Small intestine (tissue), 7 donors: ENCODE measurements around the gene HOATZ. TPM values are rescaled to one million over a fixed set of nuclear protein-coding genes. Genes with fewer than 3 reads are reported as not detected.

Source experiments
- DNase-seq, 2 donors: peaks; one replicate each; pipeline versions ENCODE4 v3.0.0 to v3.0.0-alpha.2; 2013
- FAIRE-seq: peaks from 2 replicates; lab custom pipeline; 2012; peaks lifted over from hg19 to GRCh38; lab: Jason Lieb, UNC
- H3K27ac ChIP-seq, 3 donors: one replicate each; pipeline ENCODE4 v1.5.1; 2013; ENCODE audit warnings: low read length in 2 of 3, mild to moderate bottlenecking in 2 of 3, control low read depth in 1 of 3, inconsistent platforms in 1 of 3, low read depth in 1 of 3, moderate library complexity in 1 of 3
- H3K27me3 ChIP-seq, 3 donors: one replicate each; pipeline ENCODE4 v1.6.1; 2013; ENCODE audit warnings: low read length in 3 of 3, inconsistent platforms in 1 of 3; ENCODE audit not compliant: control insufficient read depth in 3 of 3, insufficient read depth in 3 of 3
- H3K36me3 ChIP-seq, 3 donors: one replicate each; pipeline ENCODE4 v1.6.1; 2013; ENCODE audit warnings: low read length in 3 of 3, inconsistent platforms in 1 of 3, low read depth in 1 of 3, mild to moderate bottlenecking in 1 of 3, moderate library complexity in 1 of 3; ENCODE audit not compliant: control insufficient read depth in 3 of 3, insufficient read depth in 2 of 3
- H3K4me1 ChIP-seq, 3 donors: one replicate each; pipeline ENCODE4 v1.6.1; 2013; ENCODE audit warnings: low read length in 2 of 3, inconsistent platforms in 1 of 3, low read depth in 1 of 3, mild to moderate bottlenecking in 1 of 3, moderate library complexity in 1 of 3; ENCODE audit not compliant: control insufficient read depth in 3 of 3, insufficient read depth in 2 of 3
- H3K4me3 ChIP-seq, 3 donors: one replicate each; pipeline ENCODE4 v1.5.1; 2013; ENCODE audit warnings: low read length in 3 of 3, control low read depth in 1 of 3, inconsistent platforms in 1 of 3, low read depth in 1 of 3, mild to moderate bottlenecking in 1 of 3, moderate library complexity in 1 of 3
- H3K9me3 ChIP-seq, 2 donors: one replicate each; pipeline ENCODE4 v1.6.1; 2013; ENCODE audit warnings: low read depth in 1 of 2, low read length in 1 of 2; ENCODE audit not compliant: control insufficient read depth in 2 of 2, insufficient read depth in 1 of 2
- WGBS, 3 donors: extraction: QIAGEN DNeasy Blood & Tissue Kit; methylation state at CpG; one replicate each; pipeline ENCODE4 v1.1.7; 2013; 5-methylcytosine and 5-hydroxymethylcytosine counted together
- polyA plus RNA-seq, 4 donors: library from polyadenylated mRNA; stranded (reverse) in 3 of 4; unstranded in 1 of 4; fragments of 200-250 nt in 3 of 4; fragments of 120-200 nt in 1 of 4; gene quantifications; one replicate each; pipeline versions ENCODE4 v1.2.1 to v1.2.3, GENCODE V29; 2013
- donor health status: healthy with polysubstance abuse.
- donor health status: control.
- donor health status: control.
- donor health status: Bipolar disorder and iron deficiency.
- donor health status: healthy.

Gene HOATZ
- polyA plus RNA-seq, 4 donors, result 0.03 TPM; not detected in 3

- H3K27ac ChIP-seq, result no peak overlapping the region
- FAIRE-seq (no peak), DNase-seq (no peak)
- no peaks in the 10 kb centered on the region for H3K9me3 ChIP-seq
- no peaks in the 10 kb centered on the region for H3K36me3 ChIP-seq
- H3K4me1 ChIP-seq, result no peaks in the 10 kb centered on the region
- H3K4me3 ChIP-seq, result no peak overlapping the region
- no peaks in the 10 kb centered on the region for H3K27me3 ChIP-seq
These were observed 67.6 kb downstream of the HOATZ start for GRCh38 chr11:111582163-111582562.

- no peak for DNase-seq
- Histone ChIP-seq H3K9me3 (no peaks in the 10 kb centered on the region), H3K4me1 (no peaks in the 10 kb centered on the region), H3K36me3 (no peaks in the 10 kb centered on the region), H3K27ac (no peak overlapping the region), H3K4me3 (no peak overlapping the region), H3K27me3 (no peaks in the 10 kb centered on the region)
- FAIRE-seq, result no peak
- 58 to 68% (median 64%) methylated on average over 4 of the region's 4 CpGs for WGBS, 3 donors
These were observed 68.3 kb downstream of the HOATZ start for GRCh38 chr11:111582881-111583280.

- no peak for DNase-seq
- H3K4me1 ChIP-seq, result peaks cover 0 to 10% (median 0%) of the 10 kb centered on the region in 3 donors
- H3K27me3 ChIP-seq, result no peaks in the 10 kb centered on the region
- no peak overlapping the region for H3K4me3 ChIP-seq
- FAIRE-seq, result no peak
- 39 to 46% (median 44%) methylated on average over 2 of the region's 2 CpGs for WGBS, 3 donors
- no peaks in the 10 kb centered on the region for H3K36me3 ChIP-seq
- H3K27ac ChIP-seq, result no peak overlapping the region
- no peaks in the 10 kb centered on the region for H3K9me3 ChIP-seq
These were observed 70.8 kb downstream of the HOATZ start for GRCh38 chr11:111585371-111585770.

- Histone ChIP-seq H3K4me3 (no peak overlapping the region), H3K9me3 (no peaks in the 10 kb centered on the region), H3K4me1 (peaks cover 0 to 11% (median 0%) of the 10 kb centered on the region in 3 donors), H3K36me3 (no peaks in the 10 kb centered on the region), H3K27ac (no peak overlapping the region), H3K27me3 (no peaks in the 10 kb centered on the region)
- 4 to 17% (median 5%) methylated on average over 1 of the region's 1 CpG for WGBS, 3 donors
- FAIRE-seq, result no peak
- peak; percentile 65 to 68 for DNase-seq
These were observed 71.8 kb downstream of the HOATZ start for GRCh38 chr11:111586388-111586831.

Other genes starting within 250 kb of the HOATZ start
- 10 to 100 TPM in 1 of 4 donors, 1 to 10 TPM in 3; 3.4 to 13.8 (median 6.4) TPM for gene POU2AF3, start 216.2 kb upstream of the HOATZ start, polyA plus RNA-seq
- 1 to 10 TPM; 1.0 to 9.2 (median 3.4) TPM for gene POU2AF1, start 135.5 kb upstream of the HOATZ start, polyA plus RNA-seq
- gene BTG4, start 2.4 kb upstream of the HOATZ start, polyA plus RNA-seq, result not detected
- 1 to 10 TPM in 3 of 4 donors, not detected in 1; 2.4 to 9.9 (median 3.8) TPM for gene LAYN, start 25.9 kb downstream of the HOATZ start, polyA plus RNA-seq
- gene SIK2, start 87.7 kb downstream of the HOATZ start, polyA plus RNA-seq, result 10 to 100 TPM in 1 of 4 donors, 1 to 10 TPM in 3; 3.8 to 22.5 (median 5.6) TPM